GM18858 (cell line): ENCODE results near the gene IGSF11.
A peak's percentile ranks its signal among the peaks of the same experiment; 100 is the strongest.
"Not testable (repeated sequence)": the region's sequence is repeated elsewhere in the genome, so short reads cannot be mapped to it uniquely, and the experiment has no call there.

ENCODE experiments used
- ATAC-seq: cut with Tn5 transposase; IDR thresholded peaks from one replicate; pipeline ENCODE4 v1.9.1; 2021; ENCODE audit not compliant: unreplicated experiment

The IGSF11 gene

GRCh38 chr3:119034256-119035013 is at the start of gene IGSF11:
Gene IGSF11 (minus strand): TSS chr3:119034846. CDS start chr3:119034582, 264 bp downstream.
- ATAC-seq, result peak; percentile 90

- ATAC-seq, result no peak
Observed at GRCh38 chr3:119080364-119080763, 45.7 kb upstream of the IGSF11 start.

- ATAC-seq, result no peak
Observed at GRCh38 chr3:119073258-119074001, 38.8 kb upstream of the IGSF11 start.

GRCh38 chr3:119072451-119072850 is 37.8 kb upstream of the IGSF11 start:
- not testable (repeated sequence) for ATAC-seq

- no peak for ATAC-seq
Observed at GRCh38 chr3:119069725-119070124, 35.1 kb upstream of the IGSF11 start.

GRCh38 chr3:119063471-119063870 is 28.8 kb upstream of the IGSF11 start:
- ATAC-seq, result no peak

- no peak for ATAC-seq
Observed at GRCh38 chr3:119062892-119063291, 28.2 kb upstream of the IGSF11 start.

- ATAC-seq, result no peak
Observed at GRCh38 chr3:119044593-119044992, 9.9 kb upstream of the IGSF11 start.

- no peak for ATAC-seq
Observed at GRCh38 chr3:119042162-119042561, 7.5 kb upstream of the IGSF11 start.

GRCh38 chr3:119035014-119035346 is 334 bp upstream of the IGSF11 start:
- no peak for ATAC-seq

- ATAC-seq, result no peak
Observed at GRCh38 chr3:119033393-119034255, 1.0 kb downstream of the IGSF11 start.

- no peak for ATAC-seq
Observed at GRCh38 chr3:119025171-119025795, 9.4 kb downstream of the IGSF11 start.

GRCh38 chr3:119019767-119020518 is 14.7 kb downstream of the IGSF11 start:
- no peak for ATAC-seq

- ATAC-seq, result no peak
Observed at GRCh38 chr3:119018690-119019463, 15.8 kb downstream of the IGSF11 start.

- no peak for ATAC-seq
Observed at GRCh38 chr3:119015942-119016341, 18.7 kb downstream of the IGSF11 start.

GRCh38 chr3:119013951-119014350 is 20.7 kb downstream of the IGSF11 start:
- ATAC-seq, result no peak

GRCh38 chr3:119011528-119011927 is 23.1 kb downstream of the IGSF11 start:
- ATAC-seq, result no peak

GRCh38 chr3:118997190-118997589 is 37.5 kb downstream of the IGSF11 start:
- no peak for ATAC-seq

GRCh38 chr3:118991775-118992174 is 42.9 kb downstream of the IGSF11 start:
- no peak for ATAC-seq
